ENCODE results near the gene RNF144B. TPM values are rescaled to one million over a fixed set of nuclear protein-coding genes. Genes with fewer than 3 reads are reported as not detected.
"Not testable (repeated sequence)": the region's sequence is repeated elsewhere in the genome, so short reads cannot be mapped to it uniquely, and the experiment has no call there.

Gene RNF144B
- total RNA-seq, 2 donors from 2014 or later, result 19.0 to 20.0 TPM

DNA sequence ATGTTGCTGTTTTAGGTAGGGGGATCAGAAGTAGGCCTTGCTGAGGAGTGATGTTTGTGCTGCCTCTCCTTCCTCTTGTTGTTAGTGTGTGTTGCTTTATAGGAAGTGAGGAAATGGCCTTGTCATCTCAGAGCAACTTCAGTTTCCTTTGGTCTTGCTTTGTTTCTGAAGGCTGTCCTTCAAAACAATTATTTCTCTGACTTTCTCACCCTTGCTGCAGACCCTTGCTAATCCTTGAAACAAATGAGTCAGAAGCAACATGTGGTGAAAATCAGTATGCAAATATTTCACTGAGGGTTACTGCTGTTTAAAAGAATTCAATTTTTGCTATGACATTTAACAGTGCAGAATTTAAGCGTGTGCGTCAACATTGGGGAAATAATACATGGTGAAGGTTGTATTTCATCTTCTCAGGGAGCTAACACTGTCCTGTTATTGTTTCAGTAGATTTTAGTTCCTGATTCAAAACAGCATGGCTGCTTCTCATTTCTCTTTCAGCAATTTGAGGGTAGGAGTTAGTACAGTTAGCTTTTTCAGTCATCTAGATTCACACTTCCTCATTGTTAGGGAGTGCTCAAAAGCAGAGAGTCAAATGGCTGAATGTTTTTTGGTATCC is 13.8 kb downstream of the RNF144B start:
- intact Hi-C loops (cut with DNase I), result no loop called here
- DNase-seq (no peak), ATAC-seq (peak in 1 of 2 donors; percentile 41)

DNA sequence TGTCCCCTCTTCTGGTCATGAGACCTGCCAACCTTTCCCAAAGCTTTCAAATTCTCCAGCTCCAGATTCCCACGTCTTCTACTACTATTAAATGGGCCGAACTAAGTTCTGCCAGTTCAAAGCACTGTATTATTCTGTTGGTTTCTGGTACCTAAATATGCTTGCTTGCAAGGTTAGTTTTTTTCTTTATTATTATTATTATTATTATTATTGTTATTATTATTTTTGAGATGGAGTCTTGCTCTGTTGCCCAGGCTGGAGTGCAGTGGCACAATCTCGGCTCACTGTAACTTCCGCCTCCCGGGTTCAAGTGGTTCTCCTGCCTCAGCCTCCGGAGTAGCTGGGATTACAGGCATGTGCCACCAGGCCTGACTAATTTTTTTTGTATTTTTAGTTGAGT is 17.8 kb downstream of the RNF144B start:
- ATAC-seq; DNase-seq; intact Hi-C loops (cut with DNase I): not testable (repeated sequence)

DNA sequence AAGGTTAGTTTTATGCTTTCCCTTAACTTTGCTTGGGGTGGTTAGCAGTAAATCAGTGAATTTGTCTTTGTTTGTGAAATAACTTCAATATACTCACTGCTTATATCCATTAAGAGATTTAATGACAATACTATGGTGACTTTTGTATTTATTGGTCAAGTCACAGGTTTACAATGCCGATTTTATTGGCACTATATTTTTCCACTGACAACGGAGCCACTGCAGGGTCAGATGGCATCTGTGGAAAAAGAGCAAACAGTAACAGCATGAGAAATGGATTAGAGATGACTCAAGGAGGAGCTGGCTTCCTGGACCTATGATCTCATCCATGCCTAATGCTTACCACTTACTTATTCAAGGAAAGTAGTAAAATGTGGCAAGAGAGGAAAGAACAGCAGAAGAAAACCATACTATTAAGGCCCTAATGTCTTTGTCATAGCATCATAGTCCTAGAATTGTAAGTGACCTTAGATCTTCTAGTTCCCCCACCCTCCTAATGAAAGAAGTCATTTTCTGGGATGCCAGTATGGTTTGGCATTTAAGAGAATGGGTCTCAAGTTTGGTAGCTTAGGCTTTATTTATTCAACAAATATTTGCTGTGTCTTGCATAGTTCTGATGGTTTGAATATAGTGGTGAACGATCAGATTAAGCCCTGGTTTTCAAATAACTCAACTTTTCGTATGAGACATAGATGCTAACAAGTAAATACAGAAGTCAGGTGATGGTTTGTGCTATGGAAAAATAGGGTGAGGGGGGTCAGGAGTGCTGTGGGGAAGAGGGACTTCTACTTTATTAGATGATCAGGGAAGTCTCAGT is 18.5 kb downstream of the RNF144B start:
- intact Hi-C loops (cut with DNase I), result no loop called here
- DNase-seq, result no peak
- ATAC-seq, result peak in 1 of 2 donors; percentile 74

DNA sequence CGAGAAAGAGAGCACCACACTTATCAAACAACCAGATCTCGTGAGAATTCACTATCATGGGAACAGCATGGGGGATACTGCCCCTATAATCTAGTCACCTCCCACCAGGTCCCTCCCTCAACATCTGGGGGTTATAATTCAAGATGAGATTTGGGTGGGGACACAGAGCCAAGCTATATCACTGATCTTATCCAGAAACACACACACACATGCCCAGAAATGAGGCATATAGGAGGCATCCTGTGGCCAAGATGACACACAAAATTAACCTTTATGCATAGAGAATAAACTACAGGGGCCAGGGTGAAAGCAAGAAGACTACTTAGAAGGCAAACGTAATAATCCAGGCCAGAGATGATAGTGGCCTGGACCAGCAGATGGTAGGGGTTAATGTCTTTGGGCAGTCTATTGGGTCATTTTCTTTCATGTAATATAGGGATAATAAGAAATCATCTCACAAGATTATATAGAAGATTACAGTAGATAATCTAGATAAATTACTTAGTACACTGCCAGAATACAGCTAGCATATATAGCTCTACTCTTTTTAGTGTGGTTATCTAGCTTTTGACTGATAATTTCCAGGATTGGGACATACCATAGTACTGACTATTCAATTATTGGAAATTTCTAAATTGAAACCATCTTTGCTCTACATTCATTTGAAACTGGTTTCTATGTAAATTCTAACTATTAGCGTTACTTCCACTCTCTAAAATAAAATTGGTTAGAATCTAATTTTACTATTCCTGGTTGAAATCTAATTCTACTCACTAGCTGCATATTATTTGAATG is 20.0 kb downstream of the RNF144B start:
- no peak for ATAC-seq
- DNase-seq, result no peak
- intact Hi-C loops (cut with DNase I), result no loop called here

DNA sequence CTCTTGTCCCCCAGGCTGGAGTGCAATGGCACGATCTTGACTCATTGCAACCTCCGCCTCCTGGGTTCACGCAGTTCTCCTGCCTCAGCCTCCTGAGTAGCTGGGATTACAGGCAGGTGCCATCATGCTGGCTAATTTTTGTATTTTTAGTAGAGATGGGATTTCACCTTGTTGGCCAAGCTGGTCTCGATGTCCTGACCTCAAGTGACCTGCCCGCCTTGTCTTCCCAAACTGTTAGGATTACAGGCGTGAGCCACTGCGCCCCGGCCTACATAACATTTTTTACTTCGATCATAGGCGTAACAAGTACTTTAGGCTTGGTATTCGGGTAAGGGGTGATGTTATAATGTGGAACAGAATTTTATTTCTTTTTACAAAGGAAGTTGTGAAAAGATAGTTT is 22.5 kb downstream of the RNF144B start:
- DNase-seq; intact Hi-C loops (cut with DNase I); ATAC-seq: not testable (repeated sequence)

DNA sequence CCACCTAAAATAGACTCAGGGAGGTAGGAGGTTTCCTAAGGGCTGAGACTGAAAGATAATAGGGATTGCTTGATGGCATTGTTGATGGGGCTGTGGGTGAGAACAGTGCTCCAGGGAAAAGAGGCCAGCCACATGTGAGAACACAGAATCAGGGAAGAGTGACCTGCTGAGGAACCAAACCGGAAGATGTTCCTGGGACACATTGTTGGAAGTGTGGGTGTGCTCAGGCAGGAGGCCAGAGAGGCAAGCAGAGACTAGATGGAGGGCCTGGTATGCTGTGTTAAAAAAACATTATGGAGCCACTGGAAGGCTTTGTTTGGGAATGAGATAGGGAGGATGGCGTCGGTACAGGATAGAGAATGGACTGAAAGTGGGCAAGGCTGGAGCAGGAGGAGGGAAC is 23.3 kb downstream of the RNF144B start:
- intact Hi-C loops (cut with DNase I), result no loop called here
- no peak for DNase-seq
- no peak for ATAC-seq

DNA sequence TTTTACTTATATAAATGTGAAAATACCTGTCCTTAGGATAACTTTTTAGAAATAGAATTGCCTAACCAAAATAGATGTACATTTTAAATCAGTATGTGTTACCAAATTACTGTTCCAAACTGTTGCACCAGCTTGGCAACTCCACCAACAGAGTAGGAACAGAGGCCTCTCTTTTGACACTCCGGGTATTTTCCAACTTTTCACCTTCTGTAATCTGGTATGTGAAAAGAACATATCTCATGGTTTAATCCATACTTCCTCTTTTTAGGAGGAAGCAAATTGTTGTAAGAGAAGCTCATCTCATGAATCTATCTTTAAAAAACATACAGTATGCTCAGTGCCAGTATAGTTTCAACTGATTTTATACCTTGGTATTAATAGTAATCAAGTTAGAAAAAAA is 24.9 kb downstream of the RNF144B start:
- no peak for DNase-seq
- intact Hi-C loops (cut with DNase I), result no loop called here
- no peak for ATAC-seq

DNA sequence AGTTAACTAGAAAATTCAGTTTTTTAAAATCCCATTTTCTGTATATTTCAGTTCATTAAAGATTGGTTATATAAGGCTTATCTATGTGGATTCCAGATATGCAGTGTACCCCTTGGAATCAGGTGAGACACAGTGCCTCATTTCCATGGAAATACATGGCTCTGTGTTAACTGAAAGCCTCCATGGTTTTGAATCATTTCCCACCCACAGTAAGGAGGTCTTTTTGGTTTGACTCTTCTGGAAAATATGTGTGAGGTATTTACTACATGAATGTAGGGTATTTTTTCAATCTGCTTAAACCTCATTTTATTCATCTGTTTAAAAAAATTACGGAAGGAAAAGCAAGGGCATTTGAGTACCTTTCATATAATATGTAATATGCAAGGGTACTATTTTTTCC is 25.5 kb downstream of the RNF144B start:
- ATAC-seq, result no peak
- intact Hi-C loops (cut with DNase I), result no loop called here
- no peak for DNase-seq

DNA sequence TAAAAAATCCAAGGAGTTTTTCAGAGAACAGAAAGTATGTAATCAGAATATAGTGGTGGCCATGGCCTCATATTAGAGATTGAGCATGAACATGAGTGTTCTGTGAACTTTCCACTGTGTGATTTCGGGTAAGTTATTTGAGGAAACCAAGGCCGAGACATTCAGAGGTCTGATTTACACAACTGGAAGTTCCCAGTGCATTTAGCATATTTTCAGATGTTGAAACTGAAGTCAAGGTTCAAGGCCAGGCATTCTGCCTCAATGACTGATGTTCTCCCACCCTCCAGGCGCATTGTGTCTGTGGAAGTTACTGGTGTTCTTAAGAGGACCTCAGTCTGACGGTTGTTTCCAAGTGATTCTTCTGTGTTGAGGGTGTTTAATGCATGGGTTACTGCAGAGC is 26.2 kb downstream of the RNF144B start:
- DNase-seq (no peak), ATAC-seq (no peak)
- intact Hi-C loops (cut with DNase I), result no loop called here

DNA sequence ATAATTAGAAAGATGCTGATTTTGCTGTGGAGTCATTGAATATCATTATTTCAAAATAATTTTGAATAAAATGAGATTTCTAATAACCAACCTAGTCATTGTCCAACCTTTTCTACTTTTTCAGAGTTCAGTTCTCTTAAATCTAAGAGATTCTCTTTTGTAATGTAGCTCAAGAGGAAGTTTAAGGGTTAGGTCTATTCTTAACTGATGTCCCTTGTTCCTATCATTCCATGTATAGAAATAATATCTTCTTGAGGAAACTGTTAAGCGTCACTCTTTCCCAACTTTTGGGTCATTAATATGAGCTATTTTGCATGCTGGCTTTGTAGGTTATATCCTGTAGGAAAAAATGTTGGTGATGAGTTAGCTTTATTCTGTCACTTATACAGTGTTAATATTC is 27.0 kb downstream of the RNF144B start:
- no peak for ATAC-seq
- intact Hi-C loops (cut with DNase I), result no loop called here
- no peak for DNase-seq

DNA sequence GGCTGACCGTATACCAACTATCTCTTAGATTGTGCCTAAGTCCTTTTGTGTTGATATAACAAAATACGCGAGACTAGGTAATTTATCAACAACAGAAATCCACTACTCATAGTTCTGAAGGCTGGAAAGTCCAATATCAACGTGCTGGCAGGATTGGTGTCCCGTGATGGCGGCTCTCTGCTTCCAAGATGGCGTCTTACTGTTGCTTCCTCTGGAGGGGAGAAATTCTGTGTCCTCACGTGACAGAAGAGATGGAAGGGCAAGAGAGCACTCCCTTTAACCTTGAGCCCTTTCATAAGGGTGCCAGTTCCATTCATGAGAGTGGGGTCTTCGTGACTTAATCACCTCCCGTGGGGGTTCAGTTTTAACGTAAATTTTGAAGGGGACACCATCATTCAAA is 28.1 kb downstream of the RNF144B start:
- no peak for DNase-seq
- intact Hi-C loops (cut with DNase I), result no loop called here
- no peak for ATAC-seq

DNA sequence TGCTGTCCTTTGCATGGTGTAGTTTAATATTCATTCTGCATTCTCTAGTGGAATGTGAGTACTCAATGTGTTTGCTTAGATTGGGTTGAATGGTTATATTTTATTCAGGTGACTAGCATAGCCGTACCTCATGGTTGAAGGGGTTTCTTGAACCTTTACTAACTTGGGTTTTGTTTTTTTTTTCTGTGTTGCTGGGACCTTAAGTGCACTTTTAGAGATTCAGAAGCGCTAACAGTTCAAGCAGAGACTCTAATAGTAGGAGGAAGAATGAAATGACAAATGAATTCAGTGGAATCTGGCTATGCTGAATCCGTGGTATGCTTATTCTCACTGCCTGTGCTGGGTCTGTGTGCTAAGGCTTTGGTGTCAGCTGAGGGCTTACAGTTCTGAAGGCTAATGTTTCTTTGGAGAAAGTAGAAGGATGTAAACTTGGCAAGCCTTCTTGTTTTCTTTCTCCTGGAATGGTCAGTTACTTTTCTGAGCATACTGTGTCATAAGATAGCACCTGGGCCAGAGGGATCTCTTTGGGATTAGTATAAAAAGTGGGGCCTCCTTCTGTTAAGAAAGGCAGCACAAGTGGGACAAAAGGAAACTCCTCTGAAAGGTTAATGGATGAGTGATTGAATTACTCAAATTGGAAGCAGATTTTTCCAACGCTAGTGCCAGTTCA is 28.7 kb downstream of the RNF144B start:
- ATAC-seq, result no peak
- no peak for DNase-seq
- intact Hi-C loops (cut with DNase I), result no loop called here

DNA sequence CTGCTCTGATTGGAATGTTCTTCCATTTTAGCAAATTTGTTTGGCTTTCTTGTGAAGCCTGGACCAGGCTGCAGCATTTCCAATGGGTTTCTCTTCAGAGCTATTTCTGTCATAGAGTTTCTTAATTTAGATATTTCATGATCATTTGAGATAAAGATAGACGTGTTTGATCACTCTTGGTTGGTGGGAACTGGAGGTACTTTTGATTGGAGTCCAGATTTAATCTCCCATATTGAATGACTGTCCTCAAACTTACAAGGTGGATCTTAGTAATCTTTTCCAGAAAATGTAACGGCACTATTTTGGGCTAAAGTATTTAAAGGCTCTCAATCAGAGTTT is 29.2 kb downstream of the RNF144B start:
- intact Hi-C loops (cut with DNase I), result no loop called here
- ATAC-seq (no peak), DNase-seq (no peak)

DNA sequence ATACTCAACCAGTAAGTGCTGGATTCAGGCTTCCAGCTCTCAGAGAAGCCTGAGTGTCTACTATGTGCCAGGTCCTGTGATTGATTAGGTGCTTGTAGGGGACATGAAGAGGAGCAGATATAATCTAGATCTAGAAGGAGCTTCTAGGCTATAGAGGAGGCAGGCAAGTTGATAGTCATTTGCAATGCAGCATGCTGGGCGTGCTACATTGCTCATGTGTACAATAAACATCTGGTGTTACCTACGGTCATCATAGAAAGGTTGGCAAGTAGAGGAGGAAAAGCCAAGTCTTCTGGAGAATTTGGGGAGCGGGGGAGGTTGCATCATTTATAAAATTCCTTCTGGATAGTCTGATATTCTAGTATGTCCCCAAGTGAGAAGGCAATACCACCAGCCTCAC is 33.2 kb downstream of the RNF144B start:
- ATAC-seq (no peak), DNase-seq (no peak)
- intact Hi-C loops (cut with DNase I), result no loop called here

DNA sequence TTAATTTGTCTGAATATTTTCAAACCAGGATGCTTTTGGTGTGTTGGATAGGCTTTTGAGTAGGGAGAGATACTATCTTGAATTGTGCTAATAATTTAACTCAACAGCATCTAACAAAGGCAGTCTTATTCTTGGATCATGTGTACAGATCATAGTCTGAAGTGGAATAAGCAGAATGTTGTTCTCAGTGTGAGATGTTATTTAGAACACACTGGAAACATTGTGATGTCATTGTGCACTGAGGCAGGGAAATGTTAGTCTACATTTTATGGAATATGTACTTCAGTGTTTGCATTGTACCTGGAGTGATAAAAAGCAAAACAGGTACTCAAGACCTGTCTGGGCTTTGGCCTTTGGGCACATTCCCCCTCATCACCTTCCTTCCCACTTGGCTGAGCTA is 35.0 kb downstream of the RNF144B start:
- no peak for DNase-seq
- ATAC-seq, result no peak
- intact Hi-C loops (cut with DNase I), result no loop called here

DNA sequence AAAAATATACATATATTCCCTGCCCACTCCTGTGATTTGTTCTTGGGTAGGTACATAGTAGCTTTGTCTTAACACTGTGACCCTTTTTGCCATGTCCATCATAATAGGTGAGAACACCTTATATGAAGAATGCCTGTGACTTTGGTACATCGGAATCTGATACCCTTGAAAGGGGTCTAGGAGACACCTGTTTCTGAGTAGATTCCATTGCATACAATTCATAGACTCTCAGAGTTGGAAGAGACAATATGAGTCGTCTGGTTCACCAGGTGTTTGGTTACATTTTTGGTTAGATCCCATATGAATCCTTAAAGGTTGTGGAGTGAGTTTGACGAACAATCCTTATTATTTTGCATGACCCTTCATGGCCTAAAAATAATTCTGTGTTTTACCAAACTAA is 36.3 kb downstream of the RNF144B start:
- no peak for DNase-seq
- ATAC-seq, result no peak
- intact Hi-C loops (cut with DNase I), result no loop called here

DNA sequence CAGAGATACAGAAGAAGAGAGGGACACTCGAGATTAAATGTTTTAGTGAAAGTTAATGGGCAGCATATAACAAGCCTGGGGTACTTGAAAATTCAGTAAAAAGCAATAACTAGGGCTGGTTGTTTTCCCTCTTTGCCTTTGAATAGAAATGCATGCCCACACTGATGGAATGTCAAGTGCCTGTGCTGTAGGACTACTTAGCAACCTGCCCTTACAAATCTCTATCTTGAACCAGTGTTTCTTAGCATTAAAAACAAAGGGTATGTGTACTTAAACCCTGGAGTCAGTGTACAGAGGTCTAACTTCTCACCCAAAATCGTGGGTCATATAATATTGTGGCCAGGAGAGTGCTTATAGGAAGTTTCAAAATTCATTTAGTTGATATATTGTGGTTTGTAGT is 37.1 kb downstream of the RNF144B start:
- intact Hi-C loops (cut with DNase I), result no loop called here
- no peak for DNase-seq
- ATAC-seq, result no peak

DNA sequence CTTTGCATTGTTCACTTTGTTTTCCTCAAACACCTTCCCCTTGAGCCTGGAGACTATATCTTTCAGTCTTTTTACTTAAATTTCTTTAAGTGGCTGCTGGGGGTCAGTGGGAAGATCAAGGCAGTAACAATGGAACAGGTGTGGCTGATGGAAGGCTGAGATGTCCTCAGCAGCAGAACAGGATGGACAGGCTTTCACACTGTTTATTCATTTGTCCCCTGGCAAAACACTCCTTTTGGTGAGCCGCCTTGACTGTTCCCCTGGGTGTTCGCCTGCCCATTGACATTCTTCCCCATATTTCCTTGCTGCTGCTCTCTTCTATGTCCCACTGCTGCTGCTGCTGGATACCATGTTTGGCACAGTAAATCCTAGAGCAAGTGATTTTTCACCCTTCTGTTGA is 38.1 kb downstream of the RNF144B start:
- DNase-seq (no peak), ATAC-seq (no peak)
- intact Hi-C loops (cut with DNase I), result no loop called here

DNA sequence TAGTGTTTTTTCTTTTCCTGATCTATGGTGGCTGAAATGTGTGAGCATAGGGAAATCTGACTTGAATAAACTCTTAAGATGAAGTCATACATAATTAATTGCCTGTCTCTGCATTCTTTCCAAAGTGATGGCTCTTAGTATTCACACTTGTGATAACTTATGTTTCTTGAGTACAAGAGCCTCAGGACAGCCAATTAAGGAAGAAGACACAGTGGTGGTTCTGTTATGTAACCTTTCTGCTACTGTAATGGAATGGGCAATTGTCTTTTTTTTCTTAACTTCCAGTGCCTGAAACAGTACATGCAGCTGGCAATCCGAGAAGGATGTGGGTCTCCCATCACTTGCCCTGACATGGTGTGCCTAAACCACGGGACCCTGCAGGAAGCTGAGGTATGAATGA is 40.1 kb downstream of the RNF144B start:
- intact Hi-C loops (cut with DNase I), result no loop called here
- ATAC-seq (no peak), DNase-seq (no peak)
